ENCODE results near the gene BEND6.

DNA sequence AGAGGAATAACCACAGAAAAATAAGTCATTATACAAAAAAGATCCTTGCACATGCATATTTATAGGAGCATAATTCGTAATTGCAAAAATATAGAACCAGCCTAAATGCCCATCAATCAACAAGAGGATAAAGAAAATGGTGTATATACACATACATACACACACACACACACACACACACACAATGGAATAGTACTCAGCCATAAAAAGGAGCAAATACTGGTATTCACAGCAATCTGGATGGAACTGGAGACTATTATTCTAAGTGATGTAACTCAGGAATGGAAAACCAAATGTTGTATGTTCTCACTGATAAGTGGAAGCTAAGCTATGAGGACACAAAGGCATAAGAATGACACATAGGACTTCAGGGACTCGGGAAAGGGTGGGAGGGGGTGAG is 89.7 kb downstream of the BEND6 start:
- TF ChIP-seq CTCF (conservative IDR thresholded peaks at IDR 0.05; ENCODE audit: low read length) (no peak), EZH2phosphoT487 (IDR thresholded peaks at IDR 0.05; ENCODE audit: borderline replicate concordance) (no peak)
